ENCODE measurements around the gene COG3. TPM values are rescaled to one million over a fixed set of nuclear protein-coding genes. Genes with fewer than 3 reads are reported as not detected.

The COG3 gene
- total RNA-seq, 1 donor from 2014 or later, result 29.6 TPM

- Mint-ChIP-seq H3K36me3 (ENCODE audit: insufficient read depth) (no peaks in the 10 kb centered on the region), H3K4me1 (ENCODE audit: low read depth) (no peaks in the 10 kb centered on the region), H3K27me3 (no peaks in the 10 kb centered on the region), H3K27ac (no peak overlapping the region), H3K4me3 (ENCODE audit: low read depth) (no peak overlapping the region), H3K9me3 (ENCODE audit: low read depth) (no peaks in the 10 kb centered on the region)
- TF ChIP-seq, protein P1, sequence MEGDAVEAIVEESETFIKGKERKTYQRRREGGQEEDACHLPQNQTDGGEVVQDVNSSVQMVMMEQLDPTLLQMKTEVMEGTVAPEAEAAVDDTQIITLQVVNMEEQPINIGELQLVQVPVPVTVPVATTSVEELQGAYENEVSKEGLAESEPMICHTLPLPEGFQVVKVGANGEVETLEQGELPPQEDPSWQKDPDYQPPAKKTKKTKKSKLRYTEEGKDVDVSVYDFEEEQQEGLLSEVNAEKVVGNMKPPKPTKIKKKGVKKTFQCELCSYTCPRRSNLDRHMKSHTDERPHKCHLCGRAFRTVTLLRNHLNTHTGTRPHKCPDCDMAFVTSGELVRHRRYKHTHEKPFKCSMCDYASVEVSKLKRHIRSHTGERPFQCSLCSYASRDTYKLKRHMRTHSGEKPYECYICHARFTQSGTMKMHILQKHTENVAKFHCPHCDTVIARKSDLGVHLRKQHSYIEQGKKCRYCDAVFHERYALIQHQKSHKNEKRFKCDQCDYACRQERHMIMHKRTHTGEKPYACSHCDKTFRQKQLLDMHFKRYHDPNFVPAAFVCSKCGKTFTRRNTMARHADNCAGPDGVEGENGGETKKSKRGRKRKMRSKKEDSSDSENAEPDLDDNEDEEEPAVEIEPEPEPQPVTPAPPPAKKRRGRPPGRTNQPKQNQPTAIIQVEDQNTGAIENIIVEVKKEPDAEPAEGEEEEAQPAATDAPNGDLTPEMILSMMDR (IDR thresholded peaks at IDR 0.05; ENCODE audit: unreplicated experiment), result no peak
- no peak for DNase-seq (ENCODE audit: low spot score, unreplicated experiment)
These were observed 78.1 kb downstream of the COG3 start for GRCh38 chr13:45542878-45543277.

- Mint-ChIP-seq H3K4me3 (ENCODE audit: low read depth) (no peak overlapping the region), H3K4me1 (ENCODE audit: low read depth) (no peaks in the 10 kb centered on the region), H3K36me3 (ENCODE audit: insufficient read depth) (no peaks in the 10 kb centered on the region), H3K27ac (no peak overlapping the region), H3K9me3 (ENCODE audit: low read depth) (no peaks in the 10 kb centered on the region), H3K27me3 (no peaks in the 10 kb centered on the region)
- no peak for DNase-seq (ENCODE audit: low spot score, unreplicated experiment)
- TF ChIP-seq, protein P1 (IDR thresholded peaks at IDR 0.05; ENCODE audit: unreplicated experiment), result peak; percentile 41
These were observed 79.8 kb downstream of the COG3 start for GRCh38 chr13:45544520-45544919.

DNA sequence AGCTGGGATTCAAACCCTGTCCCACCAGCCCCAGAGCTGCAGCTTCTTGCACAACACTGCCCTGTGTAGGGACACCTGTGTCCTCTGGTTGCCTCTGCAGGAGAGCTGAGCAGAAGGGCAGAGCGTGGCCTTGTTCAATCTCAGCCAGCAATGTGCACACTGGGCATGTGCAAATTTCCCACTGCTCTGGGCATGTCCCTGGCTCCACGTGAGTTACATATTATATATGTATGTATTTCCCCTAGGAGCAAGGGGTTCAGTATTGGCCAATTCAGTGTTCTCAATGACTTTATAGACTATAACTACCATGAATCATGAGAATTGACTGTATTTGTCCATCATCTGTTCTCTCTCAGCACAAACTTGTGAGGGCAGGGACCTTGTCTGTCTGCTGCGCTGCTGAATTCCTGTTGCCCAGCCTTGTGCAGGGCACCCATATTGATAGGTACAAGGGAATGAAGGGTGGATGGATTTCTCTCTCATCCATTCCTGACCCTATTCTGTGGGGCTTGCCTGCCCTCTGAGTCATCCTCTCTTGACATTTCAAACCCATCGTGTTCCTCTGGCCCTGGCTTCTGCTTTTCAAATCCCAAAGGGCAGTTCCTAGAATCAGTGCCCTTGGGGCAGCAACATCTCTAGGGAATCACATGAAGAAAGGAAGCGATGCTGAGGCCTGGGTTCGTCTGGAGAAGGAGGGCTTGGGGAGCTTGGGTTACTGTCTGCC is 81.1 kb downstream of the COG3 start:
- Mint-ChIP-seq H3K36me3 (ENCODE audit: insufficient read depth) (no peaks in the 10 kb centered on the region), H3K27me3 (no peaks in the 10 kb centered on the region), H3K9me3 (ENCODE audit: low read depth) (no peaks in the 10 kb centered on the region), H3K27ac (no peak overlapping the region), H3K4me1 (ENCODE audit: low read depth) (no peaks in the 10 kb centered on the region), H3K4me3 (ENCODE audit: low read depth) (no peak overlapping the region)
- no peak for DNase-seq (ENCODE audit: low spot score, unreplicated experiment)
- TF ChIP-seq, protein P1 (IDR thresholded peaks at IDR 0.05; ENCODE audit: unreplicated experiment), result no peak

DNA sequence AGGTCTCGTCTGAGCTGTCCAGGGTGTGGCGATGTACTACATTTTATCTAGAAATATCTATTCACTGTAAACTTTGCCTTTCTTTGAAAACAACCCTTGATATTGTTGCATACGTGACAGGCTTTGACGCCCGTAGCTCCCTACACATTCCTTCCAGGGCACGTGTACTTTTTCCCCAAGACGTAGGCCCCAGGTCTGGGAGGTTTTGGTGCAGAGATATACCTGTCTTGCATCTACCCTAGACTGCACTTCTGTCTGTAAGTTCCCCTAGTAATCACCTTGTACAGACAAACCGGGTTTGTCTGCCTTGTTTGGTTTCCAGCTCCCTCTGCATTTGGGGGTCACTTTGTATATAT is 81.6 kb downstream of the COG3 start:
- no peak for DNase-seq (ENCODE audit: low spot score, unreplicated experiment)
- Mint-ChIP-seq H3K27me3 (no peaks in the 10 kb centered on the region), H3K9me3 (ENCODE audit: low read depth) (no peaks in the 10 kb centered on the region), H3K4me1 (ENCODE audit: low read depth) (no peaks in the 10 kb centered on the region), H3K4me3 (ENCODE audit: low read depth) (no peak overlapping the region), H3K27ac (no peak overlapping the region), H3K36me3 (ENCODE audit: insufficient read depth) (no peaks in the 10 kb centered on the region)
- TF ChIP-seq, protein P1 (IDR thresholded peaks at IDR 0.05; ENCODE audit: unreplicated experiment), result no peak

GRCh38 chr13:45548281-45548680 is 83.5 kb downstream of the COG3 start:
- no peak overlapping the region for H3K27ac Mint-ChIP-seq
- no peaks in the 10 kb centered on the region for H3K9me3 Mint-ChIP-seq (ENCODE audit: low read depth)
- H3K4me1 Mint-ChIP-seq (ENCODE audit: low read depth), result no peaks in the 10 kb centered on the region
- DNase-seq (ENCODE audit: low spot score, unreplicated experiment), result no peak
- H3K36me3 Mint-ChIP-seq (ENCODE audit: insufficient read depth), result no peaks in the 10 kb centered on the region
- no peaks in the 10 kb centered on the region for H3K27me3 Mint-ChIP-seq
- TF ChIP-seq, protein P1 (IDR thresholded peaks at IDR 0.05; ENCODE audit: unreplicated experiment), result no peak
- H3K4me3 Mint-ChIP-seq (ENCODE audit: low read depth), result no peak overlapping the region

All from progenitor cell of endocrine pancreas (in vitro differentiated cells).